ENCODE data around the gene CCSER1.

Gene CCSER1

GRCh38 chr4:90458576-90458975 is 331.4 kb downstream of the CCSER1 start:
- no peak overlapping the region for H2BK120ac ChIP-seq (ENCODE audit: insufficient read depth, low read length, poor library complexity)

DNA sequence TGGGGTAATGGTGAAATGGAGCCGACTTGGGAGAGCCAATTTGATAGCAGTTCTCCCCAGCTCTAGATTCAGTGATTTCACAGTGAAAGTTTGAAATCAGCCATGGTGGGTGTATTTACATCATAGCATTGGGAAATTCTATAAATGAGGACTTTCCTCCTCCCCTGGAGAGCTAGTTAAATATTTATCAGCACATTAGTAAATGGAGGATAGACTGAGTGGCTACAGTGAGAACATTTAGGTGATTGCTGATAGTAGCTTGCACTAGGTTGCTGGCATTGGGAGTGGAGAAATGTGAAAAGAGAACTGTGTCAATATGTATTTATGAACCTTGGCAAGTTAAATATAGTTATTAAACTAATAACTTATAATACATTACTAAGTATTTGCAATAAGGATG is 347.3 kb downstream of the CCSER1 start:
- no peak overlapping the region for H3K18ac ChIP-seq (ENCODE audit: low read length)
- no peak overlapping the region for H4K91ac ChIP-seq (ENCODE audit: low read depth, low read length)
- no peak for DNase-seq
- H3K4ac ChIP-seq (ENCODE audit: low read depth, low read length): no peak overlapping the region
- H2BK5ac ChIP-seq (ENCODE audit: low read depth, low read length, poor library complexity): no peak overlapping the region
- WGBS (ENCODE audit: extremely low coverage, insufficient coverage, insufficient read length): no CpG with 5 or more reads among the region's 1 CpG
- no peak overlapping the region for H2BK12ac ChIP-seq (ENCODE audit: low read length)
- no peaks in the 10 kb centered on the region for H3K9me3 ChIP-seq (ENCODE audit: insufficient read depth, low read depth, low read length)
- H3K4me1 ChIP-seq (ENCODE audit: control insufficient read depth in 1 of 2, insufficient read depth in 2 of 2, low read length in 2 of 2): no peaks in the 10 kb centered on the region
- H2BK120ac ChIP-seq (ENCODE audit: insufficient read depth, low read length, poor library complexity): no peak overlapping the region
- no peak overlapping the region for H3K14ac ChIP-seq (ENCODE audit: low read length)
- no peak overlapping the region for H3K27ac ChIP-seq (ENCODE audit: low read depth, low read length)
- no peak overlapping the region for H2AFZ ChIP-seq (ENCODE audit: insufficient read depth, low read length, poor library complexity)
- H3K4me2 ChIP-seq (ENCODE audit: low read length): no peak overlapping the region
- no peak overlapping the region for H3K9ac ChIP-seq (ENCODE audit: low read length)
- H3K4me3 ChIP-seq (ENCODE audit: low read depth, low read length): no peak overlapping the region
- no peaks in the 10 kb centered on the region for H3K79me2 ChIP-seq (ENCODE audit: control insufficient read depth, insufficient read depth, low read length, poor library complexity)
- H3K79me1 ChIP-seq (ENCODE audit: low read length): no peaks in the 10 kb centered on the region
- no peaks in the 10 kb centered on the region for H3K36me3 ChIP-seq (ENCODE audit: control insufficient read depth in 1 of 2, insufficient read depth in 2 of 2, low read length in 2 of 2)
- H4K12ac ChIP-seq (ENCODE audit: low read depth, low read length): no peak overlapping the region
- H2AK5ac ChIP-seq (ENCODE audit: low read length): no peak overlapping the region
- no peaks in the 10 kb centered on the region for H3K27me3 ChIP-seq (ENCODE audit: insufficient read depth, low read length)
- no peak overlapping the region for H4K8ac ChIP-seq (ENCODE audit: low read depth, low read length)
- no peak overlapping the region for H3K23ac ChIP-seq (ENCODE audit: low read length)

More at GRCh38 chr4:90458576-90458975, 331.4 kb downstream of the CCSER1 start:
- H2AK5ac ChIP-seq (ENCODE audit: low read length): no peak overlapping the region
- peak in 1 of 2 donors; percentile 19 for DNase-seq
- no peak overlapping the region for H4K8ac ChIP-seq (ENCODE audit: low read depth, low read length)
- no peak overlapping the region for H3K14ac ChIP-seq (ENCODE audit: low read length)
- no peaks in the 10 kb centered on the region for H3K4me1 ChIP-seq (ENCODE audit: control insufficient read depth in 1 of 2, insufficient read depth in 2 of 2, low read length in 2 of 2)
- no peak overlapping the region for H3K4me3 ChIP-seq (ENCODE audit: low read depth, low read length)
- H3K23ac ChIP-seq (ENCODE audit: low read length): no peak overlapping the region
- H3K9ac ChIP-seq (ENCODE audit: low read length): no peak overlapping the region
- no peaks in the 10 kb centered on the region for H3K27me3 ChIP-seq (ENCODE audit: insufficient read depth, low read length)
- H3K18ac ChIP-seq (ENCODE audit: low read length): no peak overlapping the region
- no peak overlapping the region for H4K91ac ChIP-seq (ENCODE audit: low read depth, low read length)
- no peak overlapping the region for H3K27ac ChIP-seq (ENCODE audit: low read depth, low read length)
- H3K79me2 ChIP-seq (ENCODE audit: control insufficient read depth, insufficient read depth, low read length, poor library complexity): no peaks in the 10 kb centered on the region
- H3K36me3 ChIP-seq (ENCODE audit: control insufficient read depth in 1 of 2, insufficient read depth in 2 of 2, low read length in 2 of 2): peaks cover 0 to 2% of the 10 kb centered on the region in 2 experiments
- no peak overlapping the region for H3K4ac ChIP-seq (ENCODE audit: low read depth, low read length)
- H3K9me3 ChIP-seq (ENCODE audit: insufficient read depth, low read depth, low read length): peaks cover 17% of the 10 kb centered on the region
- no peak overlapping the region for H2BK12ac ChIP-seq (ENCODE audit: low read length)
- no peak overlapping the region for H3K4me2 ChIP-seq (ENCODE audit: low read length)
- H3K79me1 ChIP-seq (ENCODE audit: low read length): no peaks in the 10 kb centered on the region
- H2AFZ ChIP-seq (ENCODE audit: insufficient read depth, low read length, poor library complexity): no peak overlapping the region
- WGBS (ENCODE audit: extremely low coverage, insufficient coverage, insufficient read length): no CpG with 5 or more reads among the region's 3 CpGs
- no peak overlapping the region for H4K12ac ChIP-seq (ENCODE audit: low read depth, low read length)
- H2BK5ac ChIP-seq (ENCODE audit: low read depth, low read length, poor library complexity): no peak overlapping the region

DNA sequence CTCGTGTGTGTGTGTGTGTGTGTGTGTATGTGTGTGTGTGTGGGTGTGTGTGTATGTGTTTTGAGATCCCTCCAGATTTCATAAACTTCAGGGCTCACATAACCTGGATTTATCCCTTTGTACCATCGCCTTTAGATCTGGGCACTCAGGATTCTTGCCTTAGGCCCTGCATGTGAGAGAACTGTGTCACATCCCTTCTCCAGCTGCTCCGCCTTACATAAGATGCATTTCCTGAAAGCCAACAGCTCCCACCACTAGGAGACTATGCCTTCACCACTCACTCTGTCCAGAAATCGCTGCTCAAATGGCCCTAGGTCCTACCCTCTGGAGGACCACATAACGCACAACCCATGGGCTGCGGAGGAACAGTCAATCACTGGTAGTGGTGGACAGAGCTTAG is 348.8 kb downstream of the CCSER1 start:
- Histone ChIP-seq H3K27ac (ENCODE audit: low read depth, low read length) (no peak overlapping the region), H4K8ac (ENCODE audit: low read depth, low read length) (no peak overlapping the region), H2AK5ac (ENCODE audit: low read length) (no peak overlapping the region), H3K36me3 (ENCODE audit: control insufficient read depth in 1 of 2, insufficient read depth in 2 of 2, low read length in 2 of 2) (no peaks in the 10 kb centered on the region), H3K18ac (ENCODE audit: low read length) (no peak overlapping the region), H3K23ac (ENCODE audit: low read length) (no peak overlapping the region), H3K4me3 (ENCODE audit: low read depth, low read length) (no peak overlapping the region), H3K4me1 (ENCODE audit: control insufficient read depth in 1 of 2, insufficient read depth in 2 of 2, low read length in 2 of 2) (no peaks in the 10 kb centered on the region), H3K9ac (ENCODE audit: low read length) (no peak overlapping the region), H3K9me3 (ENCODE audit: insufficient read depth, low read depth, low read length) (no peaks in the 10 kb centered on the region), H3K4me2 (ENCODE audit: low read length) (no peak overlapping the region), H2BK5ac (ENCODE audit: low read depth, low read length, poor library complexity) (no peak overlapping the region), H3K14ac (ENCODE audit: low read length) (no peak overlapping the region), H3K27me3 (ENCODE audit: insufficient read depth, low read length) (no peaks in the 10 kb centered on the region), H3K79me2 (ENCODE audit: control insufficient read depth, insufficient read depth, low read length, poor library complexity) (no peaks in the 10 kb centered on the region), H2BK120ac (ENCODE audit: insufficient read depth, low read length, poor library complexity) (no peak overlapping the region), H3K79me1 (ENCODE audit: low read length) (no peaks in the 10 kb centered on the region), H4K91ac (ENCODE audit: low read depth, low read length) (no peak overlapping the region), H2AFZ (ENCODE audit: insufficient read depth, low read length, poor library complexity) (no peak overlapping the region), H4K12ac (ENCODE audit: low read depth, low read length) (no peak overlapping the region), H2BK12ac (ENCODE audit: low read length) (no peak overlapping the region), H3K4ac (ENCODE audit: low read depth, low read length) (no peak overlapping the region)
- no CpG with 5 or more reads among the region's 6 CpGs for whole genome bisulfite sequencing (ENCODE audit: extremely low coverage, insufficient coverage, insufficient read length)
- DNase-seq: peak; percentile 3 to 38

DNA sequence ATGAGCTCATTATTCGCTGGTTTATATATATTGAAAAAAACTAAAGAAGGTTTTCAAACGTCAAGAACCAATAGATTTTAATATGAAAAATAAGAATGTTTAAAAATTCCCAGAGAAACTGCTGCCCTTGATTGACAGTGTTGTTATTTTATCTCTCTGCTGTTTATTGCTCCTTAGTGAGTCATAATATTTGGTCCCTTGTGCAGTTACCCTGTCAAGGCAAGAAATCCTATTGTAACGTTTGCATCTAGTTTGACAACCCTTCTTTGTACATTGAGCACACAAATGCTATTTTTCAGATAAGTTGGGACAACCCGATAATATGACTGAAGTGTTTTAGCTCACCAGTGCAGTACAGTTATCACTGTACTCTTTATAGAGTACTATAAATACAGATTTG is 349.4 kb downstream of the CCSER1 start:
- H2AK5ac ChIP-seq (ENCODE audit: low read length): no peak overlapping the region
- no peak overlapping the region for H4K8ac ChIP-seq (ENCODE audit: low read depth, low read length)
- H3K9me3 ChIP-seq (ENCODE audit: insufficient read depth, low read depth, low read length): no peaks in the 10 kb centered on the region
- DNase-seq: no peak
- H4K91ac ChIP-seq (ENCODE audit: low read depth, low read length): no peak overlapping the region
- no peak overlapping the region for H3K9ac ChIP-seq (ENCODE audit: low read length)
- H3K18ac ChIP-seq (ENCODE audit: low read length): no peak overlapping the region
- no peak overlapping the region for H3K4me3 ChIP-seq (ENCODE audit: low read depth, low read length)
- no peak overlapping the region for H3K14ac ChIP-seq (ENCODE audit: low read length)
- H3K23ac ChIP-seq (ENCODE audit: low read length): no peak overlapping the region
- H2BK12ac ChIP-seq (ENCODE audit: low read length): no peak overlapping the region
- no peaks in the 10 kb centered on the region for H3K79me1 ChIP-seq (ENCODE audit: low read length)
- H2AFZ ChIP-seq (ENCODE audit: insufficient read depth, low read length, poor library complexity): no peak overlapping the region
- no CpG with 5 or more reads among the region's 4 CpGs for WGBS (ENCODE audit: extremely low coverage, insufficient coverage, insufficient read length)
- no peak overlapping the region for H3K4me2 ChIP-seq (ENCODE audit: low read length)
- no peaks in the 10 kb centered on the region for H3K79me2 ChIP-seq (ENCODE audit: control insufficient read depth, insufficient read depth, low read length, poor library complexity)
- no peaks in the 10 kb centered on the region for H3K36me3 ChIP-seq (ENCODE audit: control insufficient read depth in 1 of 2, insufficient read depth in 2 of 2, low read length in 2 of 2)
- H2BK5ac ChIP-seq (ENCODE audit: low read depth, low read length, poor library complexity): no peak overlapping the region
- H3K4ac ChIP-seq (ENCODE audit: low read depth, low read length): no peak overlapping the region
- H2BK120ac ChIP-seq (ENCODE audit: insufficient read depth, low read length, poor library complexity): no peak overlapping the region
- H3K4me1 ChIP-seq (ENCODE audit: control insufficient read depth in 1 of 2, insufficient read depth in 2 of 2, low read length in 2 of 2): no peaks in the 10 kb centered on the region
- no peaks in the 10 kb centered on the region for H3K27me3 ChIP-seq (ENCODE audit: insufficient read depth, low read length)
- H3K27ac ChIP-seq (ENCODE audit: low read depth, low read length): no peak overlapping the region
- no peak overlapping the region for H4K12ac ChIP-seq (ENCODE audit: low read depth, low read length)

Measured in trophoblast cell (in vitro differentiated cells and primary cell).